ENCODE data around the gene PBX1.

PBX1 gene

GRCh38 chr1:164611754-164612642, 53.0 kb downstream of the PBX1 start (continued):
- TF ChIP-seq ZNF48 (tag by site-specific recombination; IDR thresholded peaks at IDR 0.05) (no peak), PRDM2 (tag by site-specific recombination; IDR thresholded peaks at IDR 0.05; ENCODE audit: borderline replicate concordance) (no peak), ZNF837 (tag by site-specific recombination; IDR thresholded peaks at IDR 0.05) (no peak), ZNF155 (tag by site-specific recombination; IDR thresholded peaks at IDR 0.05) (no peak), IKZF3 (tag by site-specific recombination; IDR thresholded peaks at IDR 0.05) (peak; percentile 99), ZNF677 (tag by site-specific recombination; IDR thresholded peaks at IDR 0.05) (no peak), GFI1B (tag by site-specific recombination; IDR thresholded peaks at IDR 0.05) (peak; percentile 50; the same call in 1 of the 2 replicates), ZNF654 (tag by site-specific recombination; IDR thresholded peaks at IDR 0.05; ENCODE audit: low read depth) (0 out of 2 replicates have a peak, but pooled peaks have one; percentile 11), ZNF202 (tag by site-specific recombination; IDR thresholded peaks at IDR 0.05; ENCODE audit: borderline replicate concordance) (no peak), ZNF747 (tag by site-specific recombination; IDR thresholded peaks at IDR 0.05) (no peak), GLI2 (tag by site-specific recombination; IDR thresholded peaks at IDR 0.05; ENCODE audit: borderline replicate concordance, low read depth) (peak; percentile 57; the same call in 1 of the 2 replicates), YY1 (tag by site-specific recombination; IDR thresholded peaks at IDR 0.05) (peak; percentile 59; the same call in 1 of the 2 replicates), ZFP69B (tag by site-specific recombination; IDR thresholded peaks at IDR 0.05) (peak; percentile 79), ZNF514 (tag by site-specific recombination; IDR thresholded peaks at IDR 0.05) (no peak), ZBTB48 (tag by site-specific recombination; IDR thresholded peaks at IDR 0.05) (no peak), PRDM4 (tag by site-specific recombination; IDR thresholded peaks at IDR 0.05) (peak; percentile 91), ZNF2 (tag by site-specific recombination; IDR thresholded peaks at IDR 0.05) (peak; percentile 79; the same call in 1 of the 2 replicates), ZNF10 (tag by site-specific recombination; IDR thresholded peaks at IDR 0.05) (peak; percentile 82), KLF7 (tag by site-specific recombination; IDR thresholded peaks at IDR 0.05; ENCODE audit: borderline replicate concordance) (no peak; the same call in 1 of the 2 replicates), ZNF544 (tag by site-specific recombination; IDR thresholded peaks at IDR 0.05) (no peak), ZNF645 (tag by site-specific recombination; IDR thresholded peaks at IDR 0.05) (no peak), ZNF433 (tag by site-specific recombination; IDR thresholded peaks at IDR 0.05; ENCODE audit: low read depth) (no peak), TCF7L2 (IDR thresholded peaks at IDR 0.05; ENCODE audit: borderline replicate concordance, low read depth, low read length) (peak; percentile 81), ZNF791 (tag by site-specific recombination; IDR thresholded peaks at IDR 0.05) (no peak), ZNF37A (tag by site-specific recombination; IDR thresholded peaks at IDR 0.05) (no peak), HOXD13 (CRISPR knock-in tag; IDR thresholded peaks at IDR 0.05; ENCODE audit: borderline replicate concordance) (0 out of 2 replicates have a peak, but pooled peaks have one; percentile 14), ZNF335 (tag by site-specific recombination; conservative IDR thresholded peaks at IDR 0.05) (peak; percentile 88)
- TF ChIP-seq, protein P1, sequence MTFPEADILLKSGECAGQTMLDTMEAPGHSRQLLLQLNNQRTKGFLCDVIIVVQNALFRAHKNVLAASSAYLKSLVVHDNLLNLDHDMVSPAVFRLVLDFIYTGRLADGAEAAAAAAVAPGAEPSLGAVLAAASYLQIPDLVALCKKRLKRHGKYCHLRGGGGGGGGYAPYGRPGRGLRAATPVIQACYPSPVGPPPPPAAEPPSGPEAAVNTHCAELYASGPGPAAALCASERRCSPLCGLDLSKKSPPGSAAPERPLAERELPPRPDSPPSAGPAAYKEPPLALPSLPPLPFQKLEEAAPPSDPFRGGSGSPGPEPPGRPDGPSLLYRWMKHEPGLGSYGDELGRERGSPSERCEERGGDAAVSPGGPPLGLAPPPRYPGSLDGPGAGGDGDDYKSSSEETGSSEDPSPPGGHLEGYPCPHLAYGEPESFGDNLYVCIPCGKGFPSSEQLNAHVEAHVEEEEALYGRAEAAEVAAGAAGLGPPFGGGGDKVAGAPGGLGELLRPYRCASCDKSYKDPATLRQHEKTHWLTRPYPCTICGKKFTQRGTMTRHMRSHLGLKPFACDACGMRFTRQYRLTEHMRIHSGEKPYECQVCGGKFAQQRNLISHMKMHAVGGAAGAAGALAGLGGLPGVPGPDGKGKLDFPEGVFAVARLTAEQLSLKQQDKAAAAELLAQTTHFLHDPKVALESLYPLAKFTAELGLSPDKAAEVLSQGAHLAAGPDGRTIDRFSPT (tag by site-specific recombination; IDR thresholded peaks at IDR 0.05), result no peak; the same call in none of the 2 replicates
